ENCODE data around the gene PPP2R5B. TPM values are rescaled to one million over a fixed set of nuclear protein-coding genes. Genes with fewer than 3 reads are reported as not detected.

PPP2R5B gene
- total and polyA plus RNA-seq, 9 of the 15 experiments (the other 6 are each of a cell fraction or from before 2014, with no cell fraction given), result 0.10 to 7.8 (median 3.3) TPM

DNA sequence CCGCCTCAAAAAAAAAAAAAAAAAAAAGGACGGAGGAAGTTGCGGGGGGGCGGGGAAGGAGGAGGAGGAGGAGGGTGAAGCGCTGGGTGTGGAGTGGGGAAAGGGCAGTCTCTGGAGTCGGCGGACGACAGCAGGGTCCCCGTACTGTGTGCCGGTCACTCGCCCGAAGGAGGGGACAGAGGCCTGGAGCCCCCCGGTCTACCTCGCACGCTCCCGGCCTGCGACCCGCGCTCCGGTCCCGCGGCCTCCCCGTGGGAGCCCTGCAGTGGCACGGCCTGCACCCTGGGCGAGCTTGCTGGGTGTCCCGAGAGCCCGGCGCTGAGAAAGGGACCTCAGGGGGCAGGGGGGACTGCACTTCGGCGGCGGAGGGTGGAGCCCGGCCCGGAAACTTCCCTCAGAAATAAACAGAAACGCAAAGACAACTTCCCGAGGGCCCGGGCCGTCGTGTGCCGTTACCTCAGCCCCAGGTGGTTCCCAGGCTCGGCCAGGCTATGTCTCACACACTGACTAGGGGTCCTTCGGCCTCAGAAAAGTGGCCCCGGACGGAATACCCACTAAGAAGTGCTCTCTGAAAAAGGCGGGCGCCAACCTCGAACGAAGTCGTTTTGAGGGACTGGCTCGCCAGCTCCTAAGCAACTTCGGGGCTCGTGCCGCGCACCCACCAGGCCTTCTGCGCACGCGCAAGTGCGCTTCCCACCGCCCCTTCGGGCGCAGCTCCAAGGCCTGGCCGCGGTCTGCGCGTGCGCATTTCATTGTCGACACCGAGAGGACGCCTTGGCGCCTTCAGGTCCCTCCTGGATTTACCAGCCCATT, 47.1 kb downstream of the PPP2R5B start, which contains the start of gene MAJIN (continued):
- TF ChIP-seq, protein P1, sequence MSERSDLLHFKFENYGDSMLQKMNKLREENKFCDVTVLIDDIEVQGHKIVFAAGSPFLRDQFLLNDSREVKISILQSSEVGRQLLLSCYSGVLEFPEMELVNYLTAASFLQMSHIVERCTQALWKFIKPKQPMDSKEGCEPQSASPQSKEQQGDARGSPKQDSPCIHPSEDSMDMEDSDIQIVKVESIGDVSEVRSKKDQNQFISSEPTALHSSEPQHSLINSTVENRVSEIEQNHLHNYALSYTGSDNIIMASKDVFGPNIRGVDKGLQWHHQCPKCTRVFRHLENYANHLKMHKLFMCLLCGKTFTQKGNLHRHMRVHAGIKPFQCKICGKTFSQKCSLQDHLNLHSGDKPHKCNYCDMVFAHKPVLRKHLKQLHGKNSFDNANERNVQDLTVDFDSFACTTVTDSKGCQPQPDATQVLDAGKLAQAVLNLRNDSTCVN (CRISPR knock-in tag; IDR thresholded peaks at IDR 0.05), result no peak
- TF ChIP-seq TEAD1 (CRISPR knock-in tag; IDR thresholded peaks at IDR 0.05) (peak in 1 of 2 experiments; percentile 69; a peak in 1 of 4 replicates), FOSL1 (tag; conservative IDR thresholded peaks at IDR 0.05) (no peak), SIRT6 (IDR thresholded peaks at IDR 0.05; ENCODE audit: low read depth, low read length) (no peak), ZNF165 (CRISPR knock-in tag; IDR thresholded peaks at IDR 0.05; ENCODE audit: borderline replicate concordance) (no peak), HMG20A (CRISPR knock-in tag; conservative IDR thresholded peaks at IDR 0.05) (no peak), PTRF (tag; IDR thresholded peaks at IDR 0.05) (no peak), KLF6 (CRISPR knock-in tag; IDR thresholded peaks at IDR 0.05; ENCODE audit: borderline replicate concordance) (no peak), HNRNPL (IDR thresholded peaks at IDR 0.05; ENCODE audit: low read depth, low read length) (no peak), BACH1 (tag; IDR thresholded peaks at IDR 0.05) (no peak), GTF2F1 (IDR thresholded peaks at IDR 0.05; ENCODE audit: low read depth, low read length) (0 out of 2 replicates have a peak, but pooled peaks have one; percentile 57)
- TF ChIP-seq, protein P2, sequence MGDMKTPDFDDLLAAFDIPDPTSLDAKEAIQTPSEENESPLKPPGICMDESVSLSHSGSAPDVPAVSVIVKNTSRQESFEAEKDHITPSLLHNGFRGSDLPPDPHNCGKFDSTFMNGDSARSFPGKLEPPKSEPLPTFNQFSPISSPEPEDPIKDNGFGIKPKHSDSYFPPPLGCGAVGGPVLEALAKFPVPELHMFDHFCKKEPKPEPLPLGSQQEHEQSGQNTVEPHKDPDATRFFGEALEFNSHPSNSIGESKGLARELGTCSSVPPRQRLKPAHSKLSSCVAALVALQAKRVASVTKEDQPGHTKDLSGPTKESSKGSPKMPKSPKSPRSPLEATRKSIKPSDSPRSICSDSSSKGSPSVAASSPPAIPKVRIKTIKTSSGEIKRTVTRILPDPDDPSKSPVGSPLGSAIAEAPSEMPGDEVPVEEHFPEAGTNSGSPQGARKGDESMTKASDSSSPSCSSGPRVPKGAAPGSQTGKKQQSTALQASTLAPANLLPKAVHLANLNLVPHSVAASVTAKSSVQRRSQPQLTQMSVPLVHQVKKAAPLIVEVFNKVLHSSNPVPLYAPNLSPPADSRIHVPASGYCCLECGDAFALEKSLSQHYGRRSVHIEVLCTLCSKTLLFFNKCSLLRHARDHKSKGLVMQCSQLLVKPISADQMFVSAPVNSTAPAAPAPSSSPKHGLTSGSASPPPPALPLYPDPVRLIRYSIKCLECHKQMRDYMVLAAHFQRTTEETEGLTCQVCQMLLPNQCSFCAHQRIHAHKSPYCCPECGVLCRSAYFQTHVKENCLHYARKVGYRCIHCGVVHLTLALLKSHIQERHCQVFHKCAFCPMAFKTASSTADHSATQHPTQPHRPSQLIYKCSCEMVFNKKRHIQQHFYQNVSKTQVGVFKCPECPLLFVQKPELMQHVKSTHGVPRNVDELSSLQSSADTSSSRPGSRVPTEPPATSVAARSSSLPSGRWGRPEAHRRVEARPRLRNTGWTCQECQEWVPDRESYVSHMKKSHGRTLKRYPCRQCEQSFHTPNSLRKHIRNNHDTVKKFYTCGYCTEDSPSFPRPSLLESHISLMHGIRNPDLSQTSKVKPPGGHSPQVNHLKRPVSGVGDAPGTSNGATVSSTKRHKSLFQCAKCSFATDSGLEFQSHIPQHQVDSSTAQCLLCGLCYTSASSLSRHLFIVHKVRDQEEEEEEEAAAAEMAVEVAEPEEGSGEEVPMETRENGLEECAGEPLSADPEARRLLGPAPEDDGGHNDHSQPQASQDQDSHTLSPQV (IDR thresholded peaks at IDR 0.05), result peak; percentile 94
- TF ChIP-seq, protein P3, sequence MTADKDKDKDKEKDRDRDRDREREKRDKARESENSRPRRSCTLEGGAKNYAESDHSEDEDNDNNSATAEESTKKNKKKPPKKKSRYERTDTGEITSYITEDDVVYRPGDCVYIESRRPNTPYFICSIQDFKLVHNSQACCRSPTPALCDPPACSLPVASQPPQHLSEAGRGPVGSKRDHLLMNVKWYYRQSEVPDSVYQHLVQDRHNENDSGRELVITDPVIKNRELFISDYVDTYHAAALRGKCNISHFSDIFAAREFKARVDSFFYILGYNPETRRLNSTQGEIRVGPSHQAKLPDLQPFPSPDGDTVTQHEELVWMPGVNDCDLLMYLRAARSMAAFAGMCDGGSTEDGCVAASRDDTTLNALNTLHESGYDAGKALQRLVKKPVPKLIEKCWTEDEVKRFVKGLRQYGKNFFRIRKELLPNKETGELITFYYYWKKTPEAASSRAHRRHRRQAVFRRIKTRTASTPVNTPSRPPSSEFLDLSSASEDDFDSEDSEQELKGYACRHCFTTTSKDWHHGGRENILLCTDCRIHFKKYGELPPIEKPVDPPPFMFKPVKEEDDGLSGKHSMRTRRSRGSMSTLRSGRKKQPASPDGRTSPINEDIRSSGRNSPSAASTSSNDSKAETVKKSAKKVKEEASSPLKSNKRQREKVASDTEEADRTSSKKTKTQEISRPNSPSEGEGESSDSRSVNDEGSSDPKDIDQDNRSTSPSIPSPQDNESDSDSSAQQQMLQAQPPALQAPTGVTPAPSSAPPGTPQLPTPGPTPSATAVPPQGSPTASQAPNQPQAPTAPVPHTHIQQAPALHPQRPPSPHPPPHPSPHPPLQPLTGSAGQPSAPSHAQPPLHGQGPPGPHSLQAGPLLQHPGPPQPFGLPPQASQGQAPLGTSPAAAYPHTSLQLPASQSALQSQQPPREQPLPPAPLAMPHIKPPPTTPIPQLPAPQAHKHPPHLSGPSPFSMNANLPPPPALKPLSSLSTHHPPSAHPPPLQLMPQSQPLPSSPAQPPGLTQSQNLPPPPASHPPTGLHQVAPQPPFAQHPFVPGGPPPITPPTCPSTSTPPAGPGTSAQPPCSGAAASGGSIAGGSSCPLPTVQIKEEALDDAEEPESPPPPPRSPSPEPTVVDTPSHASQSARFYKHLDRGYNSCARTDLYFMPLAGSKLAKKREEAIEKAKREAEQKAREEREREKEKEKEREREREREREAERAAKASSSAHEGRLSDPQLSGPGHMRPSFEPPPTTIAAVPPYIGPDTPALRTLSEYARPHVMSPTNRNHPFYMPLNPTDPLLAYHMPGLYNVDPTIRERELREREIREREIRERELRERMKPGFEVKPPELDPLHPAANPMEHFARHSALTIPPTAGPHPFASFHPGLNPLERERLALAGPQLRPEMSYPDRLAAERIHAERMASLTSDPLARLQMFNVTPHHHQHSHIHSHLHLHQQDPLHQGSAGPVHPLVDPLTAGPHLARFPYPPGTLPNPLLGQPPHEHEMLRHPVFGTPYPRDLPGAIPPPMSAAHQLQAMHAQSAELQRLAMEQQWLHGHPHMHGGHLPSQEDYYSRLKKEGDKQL (CRISPR knock-in tag; IDR thresholded peaks at IDR 0.05; ENCODE audit: borderline replicate concordance), result no peak
- TF ChIP-seq, protein P4, sequence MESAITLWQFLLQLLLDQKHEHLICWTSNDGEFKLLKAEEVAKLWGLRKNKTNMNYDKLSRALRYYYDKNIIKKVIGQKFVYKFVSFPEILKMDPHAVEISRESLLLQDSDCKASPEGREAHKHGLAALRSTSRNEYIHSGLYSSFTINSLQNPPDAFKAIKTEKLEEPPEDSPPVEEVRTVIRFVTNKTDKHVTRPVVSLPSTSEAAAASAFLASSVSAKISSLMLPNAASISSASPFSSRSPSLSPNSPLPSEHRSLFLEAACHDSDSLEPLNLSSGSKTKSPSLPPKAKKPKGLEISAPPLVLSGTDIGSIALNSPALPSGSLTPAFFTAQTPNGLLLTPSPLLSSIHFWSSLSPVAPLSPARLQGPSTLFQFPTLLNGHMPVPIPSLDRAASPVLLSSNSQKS (CRISPR knock-in tag; IDR thresholded peaks at IDR 0.05), result no peak
